GM12891 (cell line): ENCODE data around the gene AXIN1.

Experiments used
- DNase-seq: peaks from one replicate; pipeline ENCODE4 v3.0.0; 2011; ENCODE audit warnings: low spot score; ENCODE audit not compliant: insufficient read length
- FAIRE-seq: peaks from 2 replicates; lab custom pipeline; 2011; peaks lifted over from hg19 to GRCh38; lab: Jason Lieb, UNC
- PAX5 ChIP-seq: IDR thresholded peaks from 2 replicates; pipeline ENCODE4 v1.6.1; 2011; ENCODE audit warnings: low read length, moderate library complexity, mild to moderate bottlenecking; ENCODE audit not compliant: insufficient read depth, severe bottlenecking
- POLR2A ChIP-seq: IDR thresholded peaks from 2 replicates; pipeline ENCODE4 v1.6.1; 2011; ENCODE audit warnings: low read depth, low read length, control low read depth
- POLR2AphosphoS5 ChIP-seq: IDR thresholded peaks from 2 replicates; pipeline ENCODE4 v1.6.1; 2011; ENCODE audit warnings: low read depth, low read length, control low read depth
- POU2F2 ChIP-seq: IDR thresholded peaks from 2 replicates; pipeline ENCODE4 v1.6.1; 2011; ENCODE audit warnings: low read depth, mild to moderate bottlenecking, control low read depth, low read length, moderate library complexity
- SPI1 ChIP-seq: IDR thresholded peaks from 2 replicates; pipeline ENCODE4 v1.6.1; 2011; ENCODE audit warnings: low read depth, low read length, control low read depth
- TAF1 ChIP-seq: IDR thresholded peaks from 2 replicates; pipeline ENCODE4 v1.6.1; 2011; ENCODE audit warnings: low read depth, low read length, control low read depth

The AXIN1 gene

GRCh38 chr16:320206-320605 lies 32.3 kb downstream of the AXIN1 start:
- no peak for FAIRE-seq
- TF ChIP-seq POU2F2 (no peak), SPI1 (no peak), POLR2A (no peak), POLR2AphosphoS5 (no peak), PAX5 (no peak), TAF1 (no peak)

DNA sequence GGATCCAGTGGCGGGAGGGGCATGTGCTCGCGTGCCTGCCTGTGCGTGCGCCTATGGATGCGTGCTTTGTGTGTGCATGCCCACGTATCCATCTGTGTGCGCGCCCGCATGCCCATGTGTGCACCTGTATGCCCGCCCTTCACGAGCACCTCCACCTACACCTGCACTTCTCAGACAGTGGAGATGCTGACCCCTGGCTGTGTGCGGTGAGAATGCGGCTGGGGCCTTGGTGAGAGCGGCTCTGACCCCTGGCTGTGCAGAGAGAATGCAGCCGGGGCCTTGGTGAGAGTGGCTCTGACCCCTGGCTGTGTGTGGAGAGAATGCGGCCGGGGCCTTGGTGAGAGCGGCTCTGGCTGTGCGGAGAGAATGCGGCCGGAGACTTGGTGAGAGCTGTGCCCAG lies 33.9 kb downstream of the AXIN1 start:
- no peak for FAIRE-seq
- DNase-seq = peak; percentile 47
- TF ChIP-seq SPI1 (no peak), POLR2A (no peak), TAF1 (no peak), POU2F2 (no peak), PAX5 (no peak), POLR2AphosphoS5 (no peak)

More at GRCh38 chr16:320206-320605, 32.3 kb downstream of the AXIN1 start:
- DNase-seq = no peak

GRCh38 chr16:317583-317982 lies 34.9 kb downstream of the AXIN1 start:
- no peak for TF ChIP-seq TAF1
- FAIRE-seq = no peak
- DNase-seq = no peak

- no peak for FAIRE-seq
- no peak for DNase-seq
- TF ChIP-seq TAF1 (no peak), POLR2A (no peak), POU2F2 (no peak)
Measured at GRCh38 chr16:316741-317464, 35.6 kb downstream of the AXIN1 start.

- TF ChIP-seq TAF1 (no peak), POLR2A (no peak), PAX5 (no peak), POU2F2 (no peak), SPI1 (no peak), POLR2AphosphoS5 (no peak)
- DNase-seq (peak; percentile 11), FAIRE-seq (no peak)
Measured at GRCh38 chr16:314795-315299, 37.7 kb downstream of the AXIN1 start.

GRCh38 chr16:314351-314750 lies 38.2 kb downstream of the AXIN1 start:
- no peak for TF ChIP-seq TAF1
- TF ChIP-seq PAX5 = no peak
- TF ChIP-seq POLR2A = no peak
- TF ChIP-seq POLR2AphosphoS5 = no peak
- TF ChIP-seq POU2F2 = no peak
- FAIRE-seq = no peak
- no peak for DNase-seq

DNA sequence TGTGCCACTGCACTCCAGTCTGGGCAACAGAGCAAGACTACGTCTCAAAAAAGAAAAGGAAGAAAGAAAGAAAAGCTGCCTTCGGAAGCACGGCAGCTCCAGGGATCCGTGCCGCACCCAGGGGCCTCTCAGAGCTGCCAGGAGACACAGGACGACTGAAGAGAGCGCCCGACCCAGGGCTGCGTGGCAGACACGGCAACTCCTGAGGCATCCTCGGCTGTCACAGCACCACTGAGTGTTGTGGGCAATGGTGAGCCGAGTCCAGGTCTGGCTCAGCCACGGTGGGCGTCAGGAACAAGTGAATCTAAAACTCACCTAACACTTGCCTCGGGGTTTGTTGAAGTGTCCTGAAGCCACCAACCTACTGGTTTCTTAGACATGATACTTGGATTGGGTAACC lies 40.8 kb downstream of the AXIN1 start:
- FAIRE-seq (no peak), DNase-seq (no peak)
- TF ChIP-seq POLR2A (no peak), PAX5 (no peak), SPI1 (no peak), POLR2AphosphoS5 (no peak), TAF1 (no peak), POU2F2 (no peak)

GRCh38 chr16:309476-309875 lies 43.0 kb downstream of the AXIN1 start:
- TF ChIP-seq POLR2A (no peak), POU2F2 (no peak), POLR2AphosphoS5 (no peak), PAX5 (no peak), TAF1 (no peak), SPI1 (no peak)
- DNase-seq (no peak), FAIRE-seq (peak; percentile 57)

DNA sequence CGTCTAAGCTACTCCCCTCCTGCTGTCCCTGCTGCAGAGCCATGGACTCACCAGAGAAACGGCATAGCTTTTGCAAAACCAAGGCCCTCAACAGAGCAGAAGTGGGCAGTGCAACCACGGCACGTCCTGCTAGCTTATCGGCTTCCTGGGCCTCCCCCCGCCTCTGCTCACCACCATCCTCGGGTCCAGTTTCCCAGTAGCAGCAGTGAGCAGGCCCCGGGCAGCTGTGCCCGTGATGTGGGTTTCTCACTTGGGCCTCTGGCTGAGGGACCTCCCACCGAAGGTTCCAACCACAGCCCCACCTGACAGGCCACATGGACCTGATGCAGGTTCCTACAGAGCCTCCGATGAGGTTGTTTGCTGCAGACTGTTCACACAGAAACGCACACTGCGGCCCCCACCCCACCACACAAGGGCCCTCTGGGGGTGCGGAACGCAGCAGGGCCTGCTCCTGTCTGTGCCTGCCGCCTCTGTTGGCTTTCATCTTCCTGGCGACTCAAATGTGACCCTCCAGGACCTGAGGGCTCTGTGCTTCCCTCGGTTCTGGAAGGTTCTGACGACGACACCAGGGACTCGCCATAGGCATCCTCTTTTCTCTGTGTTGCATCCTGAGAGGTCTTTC lies 44.7 kb downstream of the AXIN1 start:
- DNase-seq (no peak), FAIRE-seq (no peak)
- no peak for TF ChIP-seq PAX5
- no peak for TF ChIP-seq SPI1
- no peak for TF ChIP-seq POU2F2
- TF ChIP-seq POLR2A = no peak
- no peak for TF ChIP-seq POLR2AphosphoS5
- TF ChIP-seq TAF1 = no peak

GRCh38 chr16:306911-307370 lies 45.6 kb downstream of the AXIN1 start:
- TF ChIP-seq POLR2A (no peak), SPI1 (no peak), POU2F2 (no peak), PAX5 (no peak), TAF1 (no peak), POLR2AphosphoS5 (no peak)
- FAIRE-seq (no peak), DNase-seq (no peak)
